Rectal smooth muscle tissue (tissue), 1 donor: ENCODE results near the gene EDNRA.

ENCODE experiments used
- H3K27ac ChIP-seq: one replicate; pipeline ENCODE4 v1.7.0; 2013; ENCODE audit warnings: low read depth, low read length, inconsistent platforms
- H3K27me3 ChIP-seq: one replicate; pipeline ENCODE4 v1.7.0; 2013; ENCODE audit warnings: low read length; ENCODE audit not compliant: control insufficient read depth, insufficient read depth
- H3K36me3 ChIP-seq: one replicate; pipeline ENCODE4 v1.7.0; 2013; ENCODE audit warnings: low read length; ENCODE audit not compliant: control insufficient read depth, insufficient read depth
- H3K4me1 ChIP-seq: one replicate; pipeline ENCODE4 v1.7.0; 2013; ENCODE audit warnings: low read length; ENCODE audit not compliant: control insufficient read depth, insufficient read depth
- H3K4me3 ChIP-seq: one replicate; pipeline ENCODE4 v1.7.0; 2013; ENCODE audit warnings: low read length
- H3K9ac ChIP-seq: one replicate; pipeline ENCODE4 v1.7.0; 2013; ENCODE audit warnings: low read length

The EDNRA gene

GRCh38 chr4:147530134-147530533 is 49.2 kb downstream of the EDNRA start:
- H3K27ac ChIP-seq, result no peak overlapping the region
- H3K4me3 ChIP-seq, result no peak overlapping the region
- no peaks in the 10 kb centered on the region for H3K27me3 ChIP-seq
- no peaks in the 10 kb centered on the region for H3K36me3 ChIP-seq
- no peaks in the 10 kb centered on the region for H3K4me1 ChIP-seq
- H3K9ac ChIP-seq, result no peak overlapping the region

GRCh38 chr4:147530723-147531122 is 49.8 kb downstream of the EDNRA start:
- H3K4me1 ChIP-seq, result no peaks in the 10 kb centered on the region
- no peaks in the 10 kb centered on the region for H3K36me3 ChIP-seq
- no peak overlapping the region for H3K4me3 ChIP-seq
- no peak overlapping the region for H3K9ac ChIP-seq
- H3K27me3 ChIP-seq, result no peaks in the 10 kb centered on the region
- no peak overlapping the region for H3K27ac ChIP-seq

GRCh38 chr4:147532896-147533295 is 52.0 kb downstream of the EDNRA start:
- no peaks in the 10 kb centered on the region for H3K4me1 ChIP-seq
- H3K27me3 ChIP-seq, result no peaks in the 10 kb centered on the region
- no peaks in the 10 kb centered on the region for H3K36me3 ChIP-seq
- H3K27ac ChIP-seq, result no peak overlapping the region
- no peak overlapping the region for H3K4me3 ChIP-seq
- H3K9ac ChIP-seq, result no peak overlapping the region

- Histone ChIP-seq H3K27me3 (no peaks in the 10 kb centered on the region), H3K27ac (no peak overlapping the region), H3K4me1 (no peaks in the 10 kb centered on the region), H3K9ac (no peak overlapping the region), H3K4me3 (no peak overlapping the region), H3K36me3 (no peaks in the 10 kb centered on the region)
Observed at GRCh38 chr4:147533331-147533730, 52.4 kb downstream of the EDNRA start.

- Histone ChIP-seq H3K27me3 (no peaks in the 10 kb centered on the region), H3K27ac (no peak overlapping the region), H3K4me3 (no peak overlapping the region), H3K4me1 (no peaks in the 10 kb centered on the region), H3K36me3 (no peaks in the 10 kb centered on the region), H3K9ac (no peak overlapping the region)
Observed at GRCh38 chr4:147535124-147535523, 54.2 kb downstream of the EDNRA start.

- no peaks in the 10 kb centered on the region for H3K4me1 ChIP-seq
- no peak overlapping the region for H3K9ac ChIP-seq
- no peaks in the 10 kb centered on the region for H3K36me3 ChIP-seq
- no peaks in the 10 kb centered on the region for H3K27me3 ChIP-seq
- H3K27ac ChIP-seq, result no peak overlapping the region
- no peak overlapping the region for H3K4me3 ChIP-seq
Observed at GRCh38 chr4:147538711-147539110, 57.8 kb downstream of the EDNRA start.

GRCh38 chr4:147539959-147540358 is 59.1 kb downstream of the EDNRA start:
- no peak overlapping the region for H3K27ac ChIP-seq
- H3K9ac ChIP-seq, result no peak overlapping the region
- no peaks in the 10 kb centered on the region for H3K4me1 ChIP-seq
- no peaks in the 10 kb centered on the region for H3K27me3 ChIP-seq
- no peaks in the 10 kb centered on the region for H3K36me3 ChIP-seq
- no peak overlapping the region for H3K4me3 ChIP-seq

- no peak overlapping the region for H3K4me3 ChIP-seq
- H3K4me1 ChIP-seq, result no peaks in the 10 kb centered on the region
- no peaks in the 10 kb centered on the region for H3K36me3 ChIP-seq
- no peak overlapping the region for H3K9ac ChIP-seq
- no peak overlapping the region for H3K27ac ChIP-seq
- no peaks in the 10 kb centered on the region for H3K27me3 ChIP-seq
Observed at GRCh38 chr4:147542229-147542990, 61.5 kb downstream of the EDNRA start.

GRCh38 chr4:147543034-147543433 is 62.1 kb downstream of the EDNRA start:
- H3K27me3 ChIP-seq, result no peaks in the 10 kb centered on the region
- no peaks in the 10 kb centered on the region for H3K36me3 ChIP-seq
- H3K4me3 ChIP-seq, result no peak overlapping the region
- no peaks in the 10 kb centered on the region for H3K4me1 ChIP-seq
- H3K9ac ChIP-seq, result no peak overlapping the region
- no peak overlapping the region for H3K27ac ChIP-seq

- H3K9ac ChIP-seq, result no peak overlapping the region
- H3K27ac ChIP-seq, result no peak overlapping the region
- H3K4me3 ChIP-seq, result no peak overlapping the region
- no peaks in the 10 kb centered on the region for H3K27me3 ChIP-seq
- H3K4me1 ChIP-seq, result no peaks in the 10 kb centered on the region
- no peaks in the 10 kb centered on the region for H3K36me3 ChIP-seq
Observed at GRCh38 chr4:147546349-147546748, 65.5 kb downstream of the EDNRA start.

GRCh38 chr4:147547314-147548056 is 66.6 kb downstream of the EDNRA start:
- no peak overlapping the region for H3K9ac ChIP-seq
- no peaks in the 10 kb centered on the region for H3K36me3 ChIP-seq
- no peaks in the 10 kb centered on the region for H3K4me1 ChIP-seq
- no peak overlapping the region for H3K27ac ChIP-seq
- H3K4me3 ChIP-seq, result no peak overlapping the region
- no peaks in the 10 kb centered on the region for H3K27me3 ChIP-seq

GRCh38 chr4:147548256-147548655 is 67.4 kb downstream of the EDNRA start:
- no peak overlapping the region for H3K4me3 ChIP-seq
- no peaks in the 10 kb centered on the region for H3K4me1 ChIP-seq
- H3K9ac ChIP-seq, result no peak overlapping the region
- no peak overlapping the region for H3K27ac ChIP-seq
- H3K36me3 ChIP-seq, result no peaks in the 10 kb centered on the region
- no peaks in the 10 kb centered on the region for H3K27me3 ChIP-seq
